D721Med (cell line): ENCODE data around the gene DOCK3.
"Not testable (repeated sequence)": the region's sequence is repeated elsewhere in the genome, so short reads cannot be mapped to it uniquely, and the experiment has no call there.

Source experiments
- DNase-seq: peaks from one replicate; pipeline ENCODE4 v3.0.0; 2011; ENCODE audit warnings: low spot score; ENCODE audit not compliant: insufficient read length
- FAIRE-seq: peaks from 2 replicates; lab custom pipeline; 2011; peaks lifted over from hg19 to GRCh38; lab: Jason Lieb, UNC
- CTCF ChIP-seq: IDR thresholded peaks from 2 replicates; pipeline ENCODE4 v1.5.1; 2012; ENCODE audit warnings: mild to moderate bottlenecking, control low read depth; ENCODE audit not compliant: insufficient read depth; ENCODE audit errors: missing control alignments

The DOCK3 gene

GRCh38 chr3:51224843-51225242 lies 550.1 kb downstream of the DOCK3 start:
- TF ChIP-seq CTCF: no peak
- FAIRE-seq (no peak), DNase-seq (no peak)

- TF ChIP-seq CTCF: no peak
- FAIRE-seq (no peak), DNase-seq (no peak)
These were observed 568.2 kb downstream of the DOCK3 start for GRCh38 chr3:51242939-51243338.

- FAIRE-seq: no peak
These were observed 569.2 kb downstream of the DOCK3 start for GRCh38 chr3:51243924-51244323.

GRCh38 chr3:51245867-51246266 lies 571.1 kb downstream of the DOCK3 start:
- DNase-seq (no peak), FAIRE-seq (no peak)
- no peak for TF ChIP-seq CTCF

More at GRCh38 chr3:51243924-51244323, 569.2 kb downstream of the DOCK3 start:
- DNase-seq: no peak
- no peak for TF ChIP-seq CTCF

GRCh38 chr3:51257870-51258269 lies 583.1 kb downstream of the DOCK3 start:
- no peak for TF ChIP-seq CTCF
- DNase-seq: no peak
- no peak for FAIRE-seq

GRCh38 chr3:51264166-51264565 lies 589.4 kb downstream of the DOCK3 start:
- FAIRE-seq, DNase-seq: not testable (repeated sequence)

GRCh38 chr3:51268132-51268531 lies 593.4 kb downstream of the DOCK3 start:
- DNase-seq (no peak), FAIRE-seq (no peak)
- no peak for TF ChIP-seq CTCF

- TF ChIP-seq CTCF: no peak
- FAIRE-seq: no peak
These were observed 594.7 kb downstream of the DOCK3 start for GRCh38 chr3:51269466-51269865.

More at GRCh38 chr3:51269466-51269865, 594.7 kb downstream of the DOCK3 start:
- DNase-seq: no peak
